Measurements from ENCODE around the gene EPYC.

DNA sequence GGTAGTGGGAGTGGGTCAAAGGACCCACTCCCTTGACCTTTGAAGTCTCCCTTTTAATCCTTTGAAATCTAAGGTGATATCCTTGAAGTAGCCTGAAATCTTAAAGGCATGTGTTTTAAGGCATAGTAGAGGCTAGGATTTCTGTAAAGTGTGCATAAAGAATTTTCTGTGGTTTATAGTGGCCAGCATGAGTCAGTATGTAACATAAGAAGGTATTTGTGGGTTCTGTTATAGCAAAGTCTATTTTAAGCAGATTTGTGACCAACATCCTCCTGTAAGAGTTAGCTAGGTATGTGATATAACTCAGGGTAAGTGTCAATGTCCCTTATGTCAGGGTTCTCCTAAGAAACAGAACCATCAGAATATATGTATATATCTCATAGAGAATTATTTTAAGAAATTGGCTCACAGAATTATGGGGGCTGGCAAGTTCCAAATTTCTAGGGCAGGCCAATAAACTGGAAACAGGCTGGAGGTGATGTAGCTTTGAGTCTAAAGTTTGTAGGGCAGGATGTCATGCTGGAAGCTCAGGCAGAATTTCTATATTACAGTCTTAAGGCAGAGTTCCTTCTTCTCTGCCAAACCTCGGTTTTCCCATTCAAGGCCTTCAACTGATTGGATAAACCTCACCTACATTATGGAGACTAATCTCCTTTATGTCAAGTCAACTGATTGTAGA lies 18.7 kb upstream of the EPYC start:
- TF ChIP-seq, protein P1, sequence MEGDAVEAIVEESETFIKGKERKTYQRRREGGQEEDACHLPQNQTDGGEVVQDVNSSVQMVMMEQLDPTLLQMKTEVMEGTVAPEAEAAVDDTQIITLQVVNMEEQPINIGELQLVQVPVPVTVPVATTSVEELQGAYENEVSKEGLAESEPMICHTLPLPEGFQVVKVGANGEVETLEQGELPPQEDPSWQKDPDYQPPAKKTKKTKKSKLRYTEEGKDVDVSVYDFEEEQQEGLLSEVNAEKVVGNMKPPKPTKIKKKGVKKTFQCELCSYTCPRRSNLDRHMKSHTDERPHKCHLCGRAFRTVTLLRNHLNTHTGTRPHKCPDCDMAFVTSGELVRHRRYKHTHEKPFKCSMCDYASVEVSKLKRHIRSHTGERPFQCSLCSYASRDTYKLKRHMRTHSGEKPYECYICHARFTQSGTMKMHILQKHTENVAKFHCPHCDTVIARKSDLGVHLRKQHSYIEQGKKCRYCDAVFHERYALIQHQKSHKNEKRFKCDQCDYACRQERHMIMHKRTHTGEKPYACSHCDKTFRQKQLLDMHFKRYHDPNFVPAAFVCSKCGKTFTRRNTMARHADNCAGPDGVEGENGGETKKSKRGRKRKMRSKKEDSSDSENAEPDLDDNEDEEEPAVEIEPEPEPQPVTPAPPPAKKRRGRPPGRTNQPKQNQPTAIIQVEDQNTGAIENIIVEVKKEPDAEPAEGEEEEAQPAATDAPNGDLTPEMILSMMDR (IDR thresholded peaks at IDR 0.05; ENCODE audit: insufficient read depth, low read depth, low read length) = no peak
- no peak for TF ChIP-seq EZH2 (IDR thresholded peaks at IDR 0.05; ENCODE audit: insufficient read depth, low read length)
